Activated naive CD8-positive, alpha-beta T cell (primary cell): ENCODE results near the gene BNIPL.

Experiments
- H3K27ac Mint-ChIP-seq: one replicate; pipeline ENCODE4 v1.8.0; 2021; ENCODE audit warnings: mixed read lengths
- H3K27me3 Mint-ChIP-seq: one replicate; pipeline ENCODE4 v1.8.0; 2021; ENCODE audit warnings: mixed read lengths
- H3K36me3 Mint-ChIP-seq: one replicate; pipeline ENCODE4 v1.8.0; 2021; ENCODE audit warnings: mixed read lengths
- H3K4me1 Mint-ChIP-seq: one replicate; pipeline ENCODE4 v1.8.0; 2021; ENCODE audit warnings: low read depth, mixed read lengths
- H3K4me3 Mint-ChIP-seq: one replicate; pipeline ENCODE4 v1.8.0; 2021; ENCODE audit warnings: mild to moderate bottlenecking, mixed read lengths
- H3K9me3 Mint-ChIP-seq: one replicate; pipeline ENCODE4 v1.8.0; 2021; ENCODE audit warnings: low read depth, mixed read lengths

The BNIPL gene

DNA sequence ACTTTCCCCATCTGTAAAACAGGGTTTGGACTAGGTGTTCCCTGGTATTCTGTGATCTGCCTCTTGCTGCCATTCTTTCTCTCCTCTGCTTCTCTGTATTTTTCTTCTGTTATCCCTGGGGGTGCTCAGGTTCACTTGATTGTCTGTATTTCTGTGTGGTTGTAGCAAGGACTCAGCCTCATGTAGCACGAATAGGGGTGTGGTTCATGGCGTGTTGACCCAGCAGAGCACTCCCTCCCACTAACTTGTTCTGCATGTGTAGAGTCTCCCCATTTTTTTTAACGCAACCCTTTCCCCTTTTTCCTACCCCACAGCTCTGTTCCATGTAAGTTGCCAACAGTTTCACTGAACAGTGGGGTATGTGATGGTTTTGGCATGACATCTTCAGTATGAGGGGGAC, 1.2 kb upstream of the BNIPL start:
- H3K4me1 Mint-ChIP-seq, result peaks cover 12% of the 10 kb centered on the region
- no peaks in the 10 kb centered on the region for H3K27me3 Mint-ChIP-seq
- H3K9me3 Mint-ChIP-seq, result no peaks in the 10 kb centered on the region
- H3K27ac Mint-ChIP-seq, result no peak overlapping the region
- H3K4me3 Mint-ChIP-seq, result no peak overlapping the region
- H3K36me3 Mint-ChIP-seq, result no peaks in the 10 kb centered on the region

DNA sequence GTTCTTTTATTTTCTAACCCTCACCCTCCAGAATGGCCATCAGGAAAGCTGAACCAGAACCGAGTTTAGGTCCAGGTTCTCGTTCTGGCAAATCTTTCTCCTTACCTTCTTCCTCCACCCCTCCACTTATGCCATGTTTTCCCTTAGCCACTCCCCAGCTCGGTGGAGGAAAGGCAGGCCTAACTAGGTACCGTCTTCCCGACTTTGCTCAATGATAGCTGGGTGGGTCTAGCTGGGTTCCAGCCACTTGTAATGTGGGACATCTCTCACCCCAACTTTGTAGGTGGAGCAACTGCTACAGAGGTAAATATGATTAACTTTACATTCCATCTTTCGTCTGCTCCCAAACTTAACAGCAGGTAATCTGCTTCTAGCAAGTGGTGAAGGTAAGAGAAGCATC, 646 bp downstream of the BNIPL start:
- Mint-ChIP-seq H3K27me3 (no peaks in the 10 kb centered on the region), H3K36me3 (peaks cover 2% of the 10 kb centered on the region), H3K9me3 (no peaks in the 10 kb centered on the region), H3K4me1 (peaks cover 12% of the 10 kb centered on the region), H3K4me3 (no peak overlapping the region), H3K27ac (no peak overlapping the region)

DNA sequence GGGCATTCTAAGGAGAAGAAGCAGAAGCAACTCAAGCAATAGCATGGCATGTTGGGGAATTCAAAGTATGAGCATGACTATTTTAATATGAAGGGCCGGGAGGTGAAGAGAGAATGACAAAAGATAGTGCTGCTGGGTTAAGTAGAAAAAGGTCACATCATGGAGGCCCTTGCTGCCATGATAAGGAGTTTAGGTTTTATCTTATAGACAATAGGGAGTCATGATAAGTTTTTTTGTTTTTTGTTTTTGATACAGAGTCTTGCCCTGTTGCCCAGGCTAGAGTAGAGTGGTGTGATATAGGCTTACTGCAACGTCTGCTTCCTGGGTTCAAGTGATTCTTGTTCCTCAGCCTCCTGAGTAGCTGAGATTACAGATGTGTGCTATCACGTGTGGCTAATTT, 3.1 kb downstream of the BNIPL start:
- Mint-ChIP-seq H3K4me3 (no peak overlapping the region), H3K4me1 (peaks cover 19% of the 10 kb centered on the region), H3K27ac (no peak overlapping the region), H3K36me3 (peaks cover 5% of the 10 kb centered on the region), H3K27me3 (no peaks in the 10 kb centered on the region), H3K9me3 (no peaks in the 10 kb centered on the region)

DNA sequence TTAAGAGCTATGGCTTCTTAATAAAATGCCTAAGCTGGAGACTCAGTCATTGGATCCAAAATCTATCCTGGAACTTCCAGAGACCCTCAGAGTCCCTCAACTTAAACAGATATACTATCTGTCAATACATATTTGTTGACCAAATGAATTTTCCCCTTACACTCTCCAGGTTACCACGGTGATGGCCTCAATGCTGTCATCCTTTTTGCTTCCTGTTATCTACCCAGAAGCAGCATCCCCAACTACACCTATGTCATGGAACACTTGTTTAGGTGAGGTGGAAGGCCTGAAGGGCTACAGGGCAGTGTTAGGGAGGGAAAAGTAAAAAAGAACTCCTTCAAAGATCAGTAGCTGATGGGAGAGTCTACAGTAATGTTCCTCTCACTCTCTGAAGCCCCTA, 6.8 kb downstream of the BNIPL start:
- peaks cover 29% of the 10 kb centered on the region for H3K4me1 Mint-ChIP-seq
- no peak overlapping the region for H3K4me3 Mint-ChIP-seq
- H3K36me3 Mint-ChIP-seq, result peaks cover 5% of the 10 kb centered on the region
- no peaks in the 10 kb centered on the region for H3K27me3 Mint-ChIP-seq
- no peaks in the 10 kb centered on the region for H3K9me3 Mint-ChIP-seq
- H3K27ac Mint-ChIP-seq, result no peak overlapping the region

DNA sequence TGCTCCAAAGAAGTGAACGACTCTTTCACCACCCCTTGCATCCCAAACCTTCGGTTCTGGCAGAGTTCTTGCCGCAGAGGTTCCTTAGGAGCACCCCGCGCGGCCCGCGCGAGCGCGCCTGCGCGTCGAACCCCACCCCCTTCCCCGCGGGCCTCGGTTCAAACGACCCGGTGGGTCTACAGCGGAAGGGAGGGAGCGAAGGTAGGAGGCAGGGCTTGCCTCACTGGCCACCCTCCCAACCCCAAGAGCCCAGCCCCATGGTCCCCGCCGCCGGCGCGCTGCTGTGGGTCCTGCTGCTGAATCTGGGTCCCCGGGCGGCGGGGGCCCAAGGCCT, 11.2 kb downstream of the BNIPL start, which contains the start of gene C1orf56:
TSS of gene C1orf56 (plus strand) at position 161 of the 334 bp plus-strand sequence. CDS start at position 258, 97 bp downstream.
- H3K27ac Mint-ChIP-seq, result peak within 1 kb of the TSS; percentile 86
- peaks cover 7% of the 10 kb centered on the region for H3K36me3 Mint-ChIP-seq
- H3K4me3 Mint-ChIP-seq, result peak within 1 kb of the TSS; percentile 93
- H3K9me3 Mint-ChIP-seq, result no peaks in the 10 kb centered on the region
- peaks cover 66% of the 10 kb centered on the region for H3K4me1 Mint-ChIP-seq
- no peaks in the 10 kb centered on the region for H3K27me3 Mint-ChIP-seq

DNA sequence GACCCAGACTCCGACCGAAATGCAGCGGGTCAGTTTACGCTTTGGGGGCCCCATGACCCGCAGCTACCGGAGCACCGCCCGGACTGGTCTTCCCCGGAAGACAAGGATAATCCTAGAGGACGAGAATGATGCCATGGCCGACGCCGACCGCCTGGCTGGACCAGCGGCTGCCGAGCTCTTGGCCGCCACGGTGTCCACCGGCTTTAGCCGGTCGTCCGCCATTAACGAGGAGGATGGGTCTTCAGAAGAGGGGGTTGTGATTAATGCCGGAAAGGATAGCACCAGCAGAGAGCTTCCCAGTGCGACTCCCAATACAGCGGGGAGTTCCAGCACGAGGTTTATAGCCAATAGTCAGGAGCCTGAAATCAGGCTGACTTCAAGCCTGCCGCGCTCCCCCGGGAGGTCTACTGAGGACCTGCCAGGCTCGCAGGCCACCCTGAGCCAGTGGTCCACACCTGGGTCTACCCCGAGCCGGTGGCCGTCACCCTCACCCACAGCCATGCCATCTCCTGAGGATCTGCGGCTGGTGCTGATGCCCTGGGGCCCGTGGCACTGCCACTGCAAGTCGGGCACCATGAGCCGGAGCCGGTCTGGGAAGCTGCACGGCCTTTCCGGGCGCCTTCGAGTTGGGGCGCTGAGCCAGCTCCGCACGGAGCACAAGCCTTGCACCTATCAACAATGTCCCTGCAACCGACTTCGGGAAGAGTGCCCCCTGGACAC, 11.7 kb downstream of the BNIPL start:
- H3K27me3 Mint-ChIP-seq, result no peaks in the 10 kb centered on the region
- no peaks in the 10 kb centered on the region for H3K9me3 Mint-ChIP-seq
- peaks cover 4% of the 10 kb centered on the region for H3K36me3 Mint-ChIP-seq
- H3K27ac Mint-ChIP-seq, result peak overlapping the region; percentile 85
- H3K4me3 Mint-ChIP-seq, result peak overlapping the region; percentile 93
- H3K4me1 Mint-ChIP-seq, result peaks cover 68% of the 10 kb centered on the region

DNA sequence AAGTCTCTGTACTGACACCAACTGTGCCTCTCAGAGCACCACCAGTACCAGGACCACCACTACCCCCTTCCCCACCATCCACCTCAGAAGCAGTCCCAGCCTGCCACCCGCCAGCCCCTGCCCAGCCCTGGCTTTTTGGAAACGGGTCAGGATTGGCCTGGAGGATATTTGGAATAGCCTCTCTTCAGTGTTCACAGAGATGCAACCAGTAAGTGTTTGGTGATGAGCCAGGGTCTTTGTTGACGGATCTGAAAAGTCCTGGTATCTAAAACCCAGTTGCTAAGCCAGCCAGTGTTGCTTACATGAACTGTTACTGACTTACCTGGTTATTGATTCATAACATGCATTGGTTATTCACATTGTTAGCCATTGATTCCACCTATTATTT, 12.3 kb downstream of the BNIPL start:
- no peaks in the 10 kb centered on the region for H3K27me3 Mint-ChIP-seq
- H3K4me1 Mint-ChIP-seq, result peaks cover 70% of the 10 kb centered on the region
- no peaks in the 10 kb centered on the region for H3K9me3 Mint-ChIP-seq
- H3K36me3 Mint-ChIP-seq, result peaks cover 4% of the 10 kb centered on the region
- H3K4me3 Mint-ChIP-seq, result peak overlapping the region; percentile 93
- peak overlapping the region; percentile 85 for H3K27ac Mint-ChIP-seq

DNA sequence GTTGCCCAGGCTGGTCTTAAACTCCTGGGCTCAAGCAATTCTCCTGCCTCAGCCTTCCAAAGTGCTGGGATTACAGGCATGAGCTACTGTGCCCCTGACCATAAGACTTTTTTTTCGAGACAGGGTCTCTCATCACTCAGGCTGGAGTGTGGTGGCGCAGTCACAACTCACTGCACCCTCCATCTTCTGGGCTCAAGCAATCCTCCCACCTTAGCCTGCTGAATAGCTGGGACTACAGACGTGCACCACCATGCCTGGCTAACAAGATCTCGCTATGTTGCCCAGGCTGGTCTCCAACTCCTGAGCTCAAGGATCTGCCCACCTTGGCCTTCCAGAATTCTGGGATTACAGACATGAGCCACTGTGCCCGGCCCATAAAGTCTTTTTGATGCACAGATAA, 13.1 kb downstream of the BNIPL start:
- Mint-ChIP-seq H3K27ac (peak overlapping the region; percentile 58), H3K36me3 (peaks cover 4% of the 10 kb centered on the region), H3K27me3 (no peaks in the 10 kb centered on the region), H3K9me3 (no peaks in the 10 kb centered on the region), H3K4me3 (no peak overlapping the region), H3K4me1 (peaks cover 76% of the 10 kb centered on the region)

DNA sequence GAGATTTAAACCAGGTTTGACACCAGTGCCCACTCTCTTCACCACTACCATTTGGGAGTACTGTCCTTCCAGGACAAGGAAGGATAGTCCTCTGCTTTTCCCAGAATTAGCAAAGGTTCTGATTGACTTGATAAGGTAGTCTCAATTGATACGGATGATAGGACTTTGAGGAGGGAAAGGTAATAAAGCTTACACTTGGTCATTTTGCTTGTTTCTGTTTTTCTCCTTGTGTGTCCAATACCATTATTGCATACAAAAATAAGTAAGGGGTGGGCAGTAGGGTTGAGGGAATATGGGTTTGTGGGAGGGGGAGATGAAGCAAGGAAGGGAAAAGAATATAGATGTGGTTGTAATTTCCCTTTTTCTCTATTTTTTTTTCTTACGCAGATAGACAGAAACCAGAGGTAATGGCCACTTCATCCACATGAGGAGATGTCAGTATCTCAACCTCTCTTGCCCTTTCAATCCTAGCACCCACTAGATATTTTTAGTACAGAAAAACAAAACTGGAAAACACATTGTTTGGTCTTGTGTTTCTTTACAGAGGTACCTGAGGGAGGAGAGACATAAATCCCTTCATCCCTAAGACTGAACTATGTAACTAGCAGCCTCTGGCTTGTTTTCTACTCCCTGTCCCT, 13.8 kb downstream of the BNIPL start:
- H3K4me3 Mint-ChIP-seq, result no peak overlapping the region
- H3K36me3 Mint-ChIP-seq, result peaks cover 8% of the 10 kb centered on the region
- H3K27ac Mint-ChIP-seq, result peak overlapping the region; percentile 83
- H3K4me1 Mint-ChIP-seq, result peaks cover 83% of the 10 kb centered on the region
- H3K9me3 Mint-ChIP-seq, result no peaks in the 10 kb centered on the region
- H3K27me3 Mint-ChIP-seq, result no peaks in the 10 kb centered on the region

DNA sequence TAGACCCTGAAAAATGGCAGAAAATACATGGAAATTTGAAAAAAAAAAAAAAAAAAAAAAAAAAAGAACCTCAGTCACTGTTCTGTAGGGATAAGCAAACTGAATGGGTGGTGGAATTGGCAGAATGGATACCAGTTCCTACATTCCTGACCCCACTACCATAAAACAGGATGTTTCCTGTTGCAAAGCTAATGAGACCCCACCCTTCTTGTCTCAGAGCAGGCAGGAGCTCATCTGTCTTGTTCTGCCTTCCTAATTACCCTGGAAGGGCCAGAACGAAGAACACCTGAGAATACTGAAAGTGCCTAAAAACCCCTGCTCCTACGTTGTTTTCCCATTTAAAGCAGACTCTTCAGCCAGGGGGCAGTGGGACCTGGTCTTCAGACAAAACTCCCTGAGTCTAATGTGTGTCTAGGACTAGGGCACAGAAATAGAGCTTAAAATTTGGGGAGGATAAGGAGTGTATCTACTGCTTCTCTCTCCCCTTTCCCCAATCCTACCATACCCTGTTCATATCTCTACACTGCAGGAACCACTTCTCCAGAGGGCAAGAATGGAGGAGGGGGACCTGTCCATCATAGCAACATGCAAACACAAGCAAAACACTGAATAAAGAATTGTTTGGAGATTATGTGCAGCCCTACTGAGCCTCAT, 15.1 kb downstream of the BNIPL start:
- H3K4me3 Mint-ChIP-seq, result no peak overlapping the region
- H3K27me3 Mint-ChIP-seq, result no peaks in the 10 kb centered on the region
- H3K27ac Mint-ChIP-seq, result peak overlapping the region; percentile 96
- H3K9me3 Mint-ChIP-seq, result no peaks in the 10 kb centered on the region
- H3K36me3 Mint-ChIP-seq, result peaks cover 15% of the 10 kb centered on the region
- peaks cover 87% of the 10 kb centered on the region for H3K4me1 Mint-ChIP-seq

DNA sequence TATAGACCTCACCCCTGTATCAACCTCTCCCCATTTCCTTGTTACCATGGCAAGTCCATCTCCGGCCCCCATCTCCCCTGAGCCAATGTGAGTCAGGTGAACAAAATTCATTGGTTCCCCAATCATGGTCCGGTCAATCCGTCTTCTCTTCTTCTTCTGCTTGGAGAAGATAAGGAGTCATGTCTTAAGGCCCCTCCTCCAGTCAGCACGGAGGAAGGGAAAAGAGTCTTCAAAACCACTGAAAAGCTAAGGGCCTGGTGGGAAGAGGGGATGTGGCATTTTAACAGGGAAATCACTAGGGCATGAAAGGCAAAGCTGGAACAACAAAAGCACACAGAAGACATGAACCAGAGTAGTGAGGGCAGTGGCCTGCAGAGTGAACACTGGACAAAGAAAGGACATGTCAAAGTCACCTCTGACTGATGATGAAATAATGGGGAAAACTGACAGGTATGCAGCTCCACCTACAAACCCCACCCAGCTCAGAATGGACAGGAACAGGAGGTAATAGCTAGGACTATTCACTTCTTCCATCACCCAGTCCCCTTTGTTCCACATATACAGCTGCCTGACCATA, 18.7 kb downstream of the BNIPL start:
- peak overlapping the region; percentile 96 for H3K27ac Mint-ChIP-seq
- H3K4me1 Mint-ChIP-seq, result peaks cover 77% of the 10 kb centered on the region
- H3K9me3 Mint-ChIP-seq, result no peaks in the 10 kb centered on the region
- H3K27me3 Mint-ChIP-seq, result no peaks in the 10 kb centered on the region
- H3K36me3 Mint-ChIP-seq, result peaks cover 27% of the 10 kb centered on the region
- H3K4me3 Mint-ChIP-seq, result peak overlapping the region; percentile 98

DNA sequence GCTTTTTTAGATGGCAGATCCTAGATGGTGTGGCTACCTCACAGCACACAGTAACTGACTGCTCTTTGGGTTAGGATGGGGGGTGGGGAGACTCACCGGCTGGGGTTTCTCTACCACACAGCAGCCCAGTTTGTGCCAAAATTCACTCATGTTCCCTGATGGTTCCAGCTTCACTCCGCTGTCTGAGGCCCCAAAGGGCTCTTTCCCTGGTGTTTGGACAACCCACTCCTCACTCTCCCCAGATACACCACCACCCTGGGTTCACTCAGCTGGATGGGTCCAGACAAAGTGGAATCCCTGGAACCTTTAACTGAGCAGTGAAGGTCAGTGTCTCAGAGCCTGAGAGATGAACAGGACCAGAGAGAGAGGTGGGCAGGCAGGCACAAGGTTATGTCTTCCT, 19.2 kb downstream of the BNIPL start:
- peaks cover 77% of the 10 kb centered on the region for H3K4me1 Mint-ChIP-seq
- H3K36me3 Mint-ChIP-seq, result peaks cover 27% of the 10 kb centered on the region
- no peaks in the 10 kb centered on the region for H3K9me3 Mint-ChIP-seq
- no peaks in the 10 kb centered on the region for H3K27me3 Mint-ChIP-seq
- H3K27ac Mint-ChIP-seq, result peak overlapping the region; percentile 96
- H3K4me3 Mint-ChIP-seq, result peak overlapping the region; percentile 98

DNA sequence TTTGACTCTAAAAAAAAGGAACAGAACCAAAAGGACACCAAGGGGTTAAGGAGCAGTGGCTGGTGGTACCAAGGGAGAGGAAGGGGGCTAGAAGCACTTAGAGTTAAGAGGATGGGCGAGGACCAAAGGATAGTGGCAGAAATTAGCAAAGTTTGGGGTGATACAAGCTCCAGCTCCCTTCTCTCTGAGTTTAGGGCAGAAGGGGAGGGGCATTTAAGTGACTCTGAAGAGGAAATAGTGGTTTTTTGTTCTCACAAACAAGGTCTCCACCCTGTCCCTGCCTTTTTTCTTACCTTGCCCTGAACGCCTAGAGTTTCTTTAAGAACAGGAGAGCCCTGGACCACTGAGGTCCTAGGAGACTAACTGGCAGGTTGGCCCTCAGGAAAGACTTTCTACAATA, 19.8 kb downstream of the BNIPL start:
- peak overlapping the region; percentile 96 for H3K27ac Mint-ChIP-seq
- no peaks in the 10 kb centered on the region for H3K27me3 Mint-ChIP-seq
- H3K36me3 Mint-ChIP-seq, result peaks cover 27% of the 10 kb centered on the region
- peaks cover 77% of the 10 kb centered on the region for H3K4me1 Mint-ChIP-seq
- H3K4me3 Mint-ChIP-seq, result peak overlapping the region; percentile 98
- no peaks in the 10 kb centered on the region for H3K9me3 Mint-ChIP-seq

DNA sequence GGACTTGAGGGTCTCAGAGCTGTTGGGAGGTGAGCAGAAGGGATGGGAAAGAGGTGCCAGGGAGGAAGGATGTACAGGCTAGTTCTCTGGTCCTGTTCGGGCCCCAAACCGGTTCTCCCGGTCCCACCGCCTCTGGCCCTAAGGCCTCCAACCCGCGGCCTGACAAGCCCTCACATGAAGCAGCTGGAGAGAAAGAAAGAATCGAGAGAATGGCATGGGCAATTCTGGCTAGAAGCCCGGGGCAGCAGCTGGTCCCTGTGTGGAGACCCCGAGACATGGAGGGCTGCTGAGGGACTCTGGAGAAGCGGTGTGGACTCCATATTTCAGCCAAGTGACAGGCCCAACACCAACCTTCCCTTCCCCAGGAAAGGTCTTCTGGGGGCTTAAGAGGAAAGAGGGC, 22.3 kb downstream of the BNIPL start:
- peaks cover 23% of the 10 kb centered on the region for H3K36me3 Mint-ChIP-seq
- H3K9me3 Mint-ChIP-seq, result no peaks in the 10 kb centered on the region

More for the DNA sequence above, 22.3 kb downstream of the BNIPL start:
- Mint-ChIP-seq H3K4me3 (peak overlapping the region; percentile 98), H3K27me3 (no peaks in the 10 kb centered on the region), H3K4me1 (peaks cover 65% of the 10 kb centered on the region), H3K27ac (peak overlapping the region; percentile 96)
